Thoracic aorta (tissue), 2 donors: ENCODE measurements around the gene HOXA5. TPM values are rescaled to one million over a fixed set of nuclear protein-coding genes. Genes with fewer than 3 reads are reported as not detected.

Experiments used
- ATAC-seq: fragments of 150-250 bp; one replicate; pipeline ENCODE4 v1.8.0; 2017; ENCODE audit warnings: low read depth; ENCODE audit not compliant: insufficient number of reproducible peaks, low FRiP score
- DNase-seq: peaks from one replicate; pipeline ENCODE4 v3.0.0-alpha.2; 2020; ENCODE audit warnings: low spot score
- H3K27ac ChIP-seq, 2 donors: fragments of 200-600 bp; sonication (generic); 1 replicate in 1 of 2; 2 replicates in 1 of 2; pipeline ENCODE4 v1.5.1; 2016; ENCODE audit warnings: mild to moderate bottlenecking in 2 of 2, moderate library complexity in 2 of 2
- H3K27me3 ChIP-seq: fragments of 200-600 bp; sonication (generic); replicated peaks from 2 replicates; pipeline ENCODE4 v1.6.0; 2016; ENCODE audit warnings: mild to moderate bottlenecking; ENCODE audit not compliant: insufficient read depth
- H3K36me3 ChIP-seq: fragments of 200-600 bp; sonication (generic); one replicate; pipeline ENCODE4 v1.5.1; 2016
- H3K4me1 ChIP-seq, 2 donors: fragments of 200-600 bp; sonication (generic); 1 replicate in 1 of 2; 2 replicates in 1 of 2; pipeline versions ENCODE4 v1.5.1 to v1.6.0; 2016; ENCODE audit warnings: low read depth in 2 of 2, mild to moderate bottlenecking in 1 of 2; ENCODE audit not compliant: control insufficient read depth in 1 of 2
- H3K4me3 ChIP-seq: fragments of 200-600 bp; sonication (generic); 2 replicates; pipeline ENCODE4 v1.5.1; 2016; ENCODE audit warnings: mild to moderate bottlenecking
- H3K9me3 ChIP-seq: fragments of 200-600 bp; sonication (generic); 2 replicates; pipeline ENCODE4 v1.5.1; 2016
- CTCF ChIP-seq: fragments of 200-600 bp; sonication (generic); IDR thresholded peaks from one replicate; pipeline ENCODE4 v1.5.1; 2019; ENCODE audit warnings: antibody characterized with exemption
- total RNA-seq, 2 donors: library from RNA; depleted of rRNA; stranded (reverse); fragments of >200 nt; gene quantifications; one replicate each; pipeline versions ENCODE4 v1.1.0 to v1.2.3, GENCODE V29; 2016

HOXA5 gene
- total RNA-seq, 2 donors from 2014 or later = 0.35 to 1.2 TPM

- H3K9me3 ChIP-seq = no peaks in the 10 kb centered on the region
- peak overlapping the region; percentile 64 to 89 for H3K27ac ChIP-seq
- TF ChIP-seq CTCF = no peak
- DNase-seq = no peak
- H3K4me1 ChIP-seq = peaks cover 5 to 47% of the 10 kb centered on the region in 2 donors
- H3K36me3 ChIP-seq = peaks cover 8% of the 10 kb centered on the region
- peak overlapping the region; percentile 71 for H3K4me3 ChIP-seq
- H3K27me3 ChIP-seq = no peaks in the 10 kb centered on the region
- no peak for ATAC-seq
Measured at GRCh38 chr7:27148756-27149641, 5.5 kb upstream of the HOXA5 start.

GRCh38 chr7:27148031-27148755 is 4.7 kb upstream of the HOXA5 start:
- Histone ChIP-seq H3K4me3 (peak overlapping the region; percentile 71), H3K36me3 (peaks cover 8% of the 10 kb centered on the region), H3K9me3 (no peaks in the 10 kb centered on the region), H3K27ac (peak overlapping the region; percentile 64 to 89), H3K4me1 (peaks cover 5 to 47% of the 10 kb centered on the region in 2 donors), H3K27me3 (no peaks in the 10 kb centered on the region)
- TF ChIP-seq CTCF = no peak
- DNase-seq = no peak
- ATAC-seq = no peak

- TF ChIP-seq CTCF = no peak
Measured at GRCh38 chr7:27147199-27148030, 3.9 kb upstream of the HOXA5 start, which contains the start of gene HOXA6. Gene HOXA6 (minus strand): TSS chr7:27147774. CDS start chr7:27147749, 25 bp downstream.

GRCh38 chr7:27146491-27147198 is 3.2 kb upstream of the HOXA5 start:
- TF ChIP-seq CTCF = no peak
- no peaks in the 10 kb centered on the region for H3K9me3 ChIP-seq
- no peak for DNase-seq
- peak overlapping the region; percentile 71 for H3K4me3 ChIP-seq
- peak overlapping the region; percentile 64 to 89 for H3K27ac ChIP-seq
- H3K4me1 ChIP-seq = peaks cover 5 to 41% of the 10 kb centered on the region in 2 donors
- ATAC-seq = no peak
- peaks cover 8% of the 10 kb centered on the region for H3K36me3 ChIP-seq
- no peaks in the 10 kb centered on the region for H3K27me3 ChIP-seq

More at GRCh38 chr7:27147199-27148030, 3.9 kb upstream of the HOXA5 start, which contains the start of gene HOXA6:
- Histone ChIP-seq H3K4me3 (peak within 1 kb of the TSS; percentile 71), H3K4me1 (peaks cover 5 to 40% of the 10 kb centered on the region in 2 donors), H3K9me3 (no peaks in the 10 kb centered on the region), H3K27me3 (no peaks in the 10 kb centered on the region), H3K27ac (peak within 1 kb of the TSS; percentile 64 to 89), H3K36me3 (peaks cover 8% of the 10 kb centered on the region)
- DNase-seq (no peak), ATAC-seq (no peak)
